HG02642 (cell line): ENCODE results near the gene DDX1.
"Not testable (repeated sequence)": the region's sequence is repeated elsewhere in the genome, so short reads cannot be mapped to it uniquely, and the experiment has no call there.

Source experiments
- ATAC-seq: cut with Tn5 transposase; IDR thresholded peaks from one replicate; pipeline ENCODE4 v1.9.1; 2021; ENCODE audit warnings: mild to moderate bottlenecking; ENCODE audit not compliant: unreplicated experiment, poor library complexity

Gene DDX1

GRCh38 chr2:15614545-15615300 is 23.1 kb downstream of the DDX1 start:
- ATAC-seq: no peak

- no peak for ATAC-seq
These were observed 23.7 kb downstream of the DDX1 start for GRCh38 chr2:15615301-15615920.

- no peak for ATAC-seq
These were observed 24.8 kb downstream of the DDX1 start for GRCh38 chr2:15616429-15616828.

GRCh38 chr2:15616850-15617777 is 25.4 kb downstream of the DDX1 start:
- ATAC-seq: no peak

GRCh38 chr2:15617778-15618448 is 26.2 kb downstream of the DDX1 start:
- ATAC-seq: no peak

- ATAC-seq: no peak
These were observed 26.8 kb downstream of the DDX1 start for GRCh38 chr2:15618449-15618855.

- no peak for ATAC-seq
These were observed 27.4 kb downstream of the DDX1 start for GRCh38 chr2:15619076-15619475.

- ATAC-seq: no peak
These were observed 27.8 kb downstream of the DDX1 start for GRCh38 chr2:15619510-15619909.

GRCh38 chr2:15619938-15620337 is 28.3 kb downstream of the DDX1 start:
- ATAC-seq: no peak

GRCh38 chr2:15620340-15620739 is 28.7 kb downstream of the DDX1 start:
- no peak for ATAC-seq

- no peak for ATAC-seq
These were observed 29.3 kb downstream of the DDX1 start for GRCh38 chr2:15620857-15621471.

- not testable (repeated sequence) for ATAC-seq
These were observed 29.8 kb downstream of the DDX1 start for GRCh38 chr2:15621472-15621870.

GRCh38 chr2:15622214-15622613 is 30.5 kb downstream of the DDX1 start:
- ATAC-seq: no peak

GRCh38 chr2:15622614-15623480 is 31.2 kb downstream of the DDX1 start:
- ATAC-seq: no peak

GRCh38 chr2:15623481-15623796 is 31.8 kb downstream of the DDX1 start:
- no peak for ATAC-seq

GRCh38 chr2:15623898-15624541 is 32.4 kb downstream of the DDX1 start:
- ATAC-seq: no peak

GRCh38 chr2:15624903-15625302 is 33.2 kb downstream of the DDX1 start:
- ATAC-seq: no peak

- no peak for ATAC-seq
These were observed 33.8 kb downstream of the DDX1 start for GRCh38 chr2:15625344-15626036.
